NCI-H526 treated with DMSO at 0.1 percent for 48 hours (cell line): ENCODE results near the gene MAB21L4.

Source experiments
- DNase-seq: peaks from one replicate; lab custom pipeline; 2025; lab: John Stamatoyannopoulos, UW

Gene MAB21L4

DNA sequence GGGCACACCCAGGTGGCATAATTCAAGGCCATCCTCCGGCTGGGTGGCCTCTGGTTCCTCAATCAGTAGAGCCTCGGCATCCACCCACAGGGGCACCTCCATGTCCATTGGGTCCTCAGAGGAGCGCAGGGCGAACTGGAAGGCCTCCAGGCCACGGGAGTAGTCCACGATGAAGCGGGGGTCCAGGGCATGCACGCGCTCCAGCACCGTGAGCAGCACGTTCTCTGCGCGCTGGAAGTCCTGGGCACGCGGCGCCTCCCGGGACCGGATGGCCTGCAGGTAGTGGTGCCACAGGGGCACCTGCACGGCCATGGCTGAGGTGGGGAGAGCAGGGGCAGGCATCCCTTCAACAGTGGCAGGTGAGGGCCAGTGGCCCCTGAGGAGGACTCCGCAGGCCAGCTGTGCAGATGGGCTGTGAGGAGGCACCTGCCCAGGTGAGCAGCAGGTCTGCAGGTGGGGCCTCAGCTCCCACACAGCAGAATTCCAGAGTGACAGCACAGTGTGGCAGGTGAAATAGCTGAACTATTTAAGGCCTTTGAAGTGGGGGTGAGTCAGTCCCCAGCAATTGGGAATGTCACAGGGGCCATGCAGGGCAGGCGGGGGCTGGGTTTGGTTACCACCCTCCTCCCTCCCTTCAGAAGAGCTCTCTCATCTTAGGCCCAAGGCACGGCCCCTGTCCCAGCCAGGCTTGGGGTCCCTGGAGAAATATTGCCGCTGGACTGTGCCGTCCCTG lies at the start of gene MAB21L4:
MAB21L4 (minus strand) TSS at position 501 of the 733 bp plus-strand sequence; CDS start at position 342, 159 bp downstream.
- no peak for DNase-seq

DNA sequence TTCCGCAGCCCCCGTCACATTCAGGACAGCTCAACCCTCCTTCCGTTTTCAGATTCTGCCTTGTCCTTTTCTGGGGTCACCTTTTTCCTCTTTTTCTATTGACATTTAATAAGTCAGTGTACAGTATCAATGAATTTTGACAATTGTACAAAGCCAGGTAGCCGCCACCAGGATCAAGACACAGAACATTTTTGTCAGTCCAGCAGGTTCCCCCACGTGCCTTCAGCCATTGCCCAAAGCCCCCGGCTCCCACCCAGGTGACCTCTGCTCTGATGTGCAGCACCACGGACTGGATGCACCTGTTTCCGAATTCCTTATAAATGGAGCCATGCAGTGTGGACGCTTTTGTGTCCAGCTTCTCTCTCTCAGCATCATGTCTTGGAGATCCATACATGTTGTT lies 40.1 kb upstream of the MAB21L4 start:
- no peak for DNase-seq

DNA sequence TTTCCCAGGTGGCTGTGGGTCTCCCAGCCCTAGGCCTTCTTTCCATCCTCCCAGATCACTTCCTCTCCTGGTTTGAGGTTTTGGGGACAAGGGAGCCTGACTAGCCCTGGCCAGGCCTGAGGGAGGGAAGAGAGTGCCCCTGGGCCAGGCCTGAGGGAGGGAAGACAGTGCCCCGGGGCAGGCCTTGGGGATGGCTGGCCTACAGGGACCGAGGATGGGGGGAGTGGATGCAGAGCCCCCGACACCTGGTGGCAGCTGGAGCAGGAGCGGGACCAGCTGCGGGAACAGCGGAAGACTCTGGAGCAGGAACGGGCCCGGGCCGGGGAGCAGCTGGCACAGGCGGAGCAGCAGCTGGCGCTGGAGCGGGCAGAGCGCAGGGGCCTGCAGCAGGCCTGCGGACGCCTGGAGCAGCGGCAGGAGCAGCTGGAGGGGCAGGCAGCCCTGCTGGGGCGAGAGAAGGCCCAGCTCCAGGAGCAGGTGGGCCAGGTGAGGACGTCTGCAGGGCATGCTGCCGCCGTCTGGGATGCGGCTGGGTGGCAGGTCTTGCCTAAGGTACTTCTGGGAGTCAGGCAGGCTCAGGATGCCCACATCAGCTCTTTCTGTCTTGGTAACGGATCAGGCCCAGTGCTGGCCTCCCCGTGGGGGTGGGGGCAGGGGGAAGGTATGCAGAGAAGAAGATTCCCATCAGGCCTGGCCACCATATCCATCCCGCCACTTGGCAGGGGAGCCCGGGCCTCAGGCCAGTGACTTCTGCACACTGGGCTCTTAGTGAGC lies 39.3 kb upstream of the MAB21L4 start:
- DNase-seq = no peak

DNA sequence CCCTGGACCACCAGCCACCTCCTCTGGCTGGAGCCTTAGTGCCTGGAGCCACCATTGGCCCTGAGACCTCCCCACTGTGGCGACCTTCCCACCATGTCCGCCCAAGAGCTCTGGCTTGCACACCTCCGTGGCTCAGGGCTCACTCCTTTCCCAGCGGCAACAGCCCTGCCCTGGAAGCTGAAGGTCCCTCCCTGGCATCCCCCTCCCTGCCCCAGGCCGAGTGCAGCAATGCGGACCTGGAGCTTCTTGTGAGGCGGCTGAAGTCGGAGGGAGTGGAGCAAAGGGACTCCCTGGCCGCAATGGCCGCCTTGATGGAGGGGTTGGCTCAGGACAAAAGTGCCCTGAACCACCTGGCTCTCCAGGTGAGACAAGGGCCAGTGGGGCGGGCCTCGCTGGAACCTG lies 38.7 kb upstream of the MAB21L4 start:
- DNase-seq = no peak

DNA sequence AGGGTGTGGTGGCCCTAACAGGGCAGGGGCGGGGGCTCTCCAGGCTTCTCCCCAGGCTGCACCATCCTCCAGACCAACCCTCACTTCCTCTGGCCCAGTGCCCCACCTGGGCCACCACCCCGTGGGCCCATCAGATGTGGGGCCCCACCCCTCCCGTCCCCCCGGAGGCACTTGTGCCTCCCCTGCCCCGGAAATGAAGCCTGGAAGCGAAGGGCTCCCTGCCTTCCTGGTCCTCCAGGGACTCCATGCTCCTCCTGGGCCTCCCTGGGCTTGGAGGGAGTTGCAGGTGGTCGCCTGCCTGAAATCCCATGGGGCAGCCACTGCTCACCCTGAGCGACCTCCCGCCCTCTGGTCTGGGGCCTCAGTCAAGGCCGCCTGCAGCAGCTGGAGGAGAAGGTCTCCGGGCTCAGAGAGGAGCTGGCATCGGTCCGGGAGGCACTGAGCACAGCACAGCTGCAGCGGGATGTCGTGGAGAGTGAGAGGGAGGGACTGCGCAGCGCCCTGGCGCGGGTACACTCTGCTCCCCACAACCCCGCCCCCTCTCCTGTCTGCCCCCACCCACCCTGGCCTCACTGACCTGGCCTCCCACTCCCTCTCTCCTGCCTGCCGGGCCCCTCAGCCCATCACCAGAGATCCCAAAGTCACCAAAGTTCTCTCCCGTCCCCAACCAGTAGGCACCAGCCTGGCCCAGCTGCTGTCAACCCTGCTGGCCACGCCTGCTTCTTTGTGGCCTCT lies 38.2 kb upstream of the MAB21L4 start:
- DNase-seq = no peak

DNA sequence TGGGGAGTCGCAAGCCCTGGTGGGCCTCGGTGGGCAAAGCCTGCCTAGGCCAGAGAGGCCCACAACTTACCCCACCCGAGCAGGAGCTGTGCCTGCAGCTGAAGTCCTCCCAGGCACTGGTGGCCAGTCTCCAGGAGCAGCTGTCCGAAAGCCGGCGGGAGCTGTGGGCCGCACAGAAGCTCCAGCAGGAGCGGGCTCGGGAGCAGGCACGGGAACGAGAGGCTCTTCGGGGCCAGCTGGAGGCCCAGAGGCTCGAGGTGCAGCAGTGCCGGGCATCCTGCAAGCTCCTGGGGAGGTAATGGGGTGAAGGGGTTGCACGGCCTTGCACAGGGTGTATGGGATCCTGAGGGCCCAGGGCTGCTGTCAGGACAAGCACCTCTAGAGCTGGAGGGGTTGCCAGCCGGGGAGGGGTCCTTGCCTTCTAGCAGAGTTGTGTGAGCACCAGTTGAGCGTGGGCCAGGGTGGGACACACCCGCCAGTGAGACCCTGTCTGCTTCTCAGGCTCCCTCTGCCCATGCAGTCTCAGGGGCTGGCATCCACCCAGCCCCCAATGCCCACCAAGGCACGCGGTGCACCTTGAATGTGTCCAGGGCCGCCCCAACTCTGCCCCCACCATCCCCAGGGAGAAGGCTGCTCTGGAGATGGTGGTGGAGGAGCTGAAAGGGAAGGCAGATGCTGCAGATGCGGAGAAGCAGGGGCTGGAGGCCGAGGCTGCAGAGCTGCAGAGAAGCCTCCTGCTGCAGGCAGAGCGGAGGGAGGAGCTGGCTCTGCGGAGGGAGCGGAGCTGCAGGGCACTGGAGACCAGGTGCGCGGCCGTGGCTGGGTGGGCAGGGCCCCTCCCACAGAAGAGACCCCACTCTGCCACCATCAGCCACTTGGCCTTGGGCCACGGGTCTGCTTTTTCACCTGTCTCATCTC lies 37.4 kb upstream of the MAB21L4 start:
- no peak for DNase-seq

DNA sequence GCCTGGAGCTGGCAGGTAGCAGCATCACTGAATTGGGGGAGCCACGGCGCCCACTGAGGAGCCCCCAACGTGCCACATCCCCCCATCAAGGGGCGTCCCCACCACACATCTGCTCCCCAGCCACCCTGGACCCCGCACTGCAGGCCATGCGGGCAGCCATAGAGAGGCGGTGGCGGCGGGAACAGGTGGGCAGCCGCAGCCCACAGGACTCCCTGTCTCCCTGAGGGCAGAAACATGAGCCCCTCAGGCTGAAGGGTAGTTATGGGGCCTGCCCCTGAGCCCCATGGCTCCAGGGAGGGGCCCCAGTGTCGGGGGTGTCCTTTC lies 36.7 kb upstream of the MAB21L4 start:
- no peak for DNase-seq

DNA sequence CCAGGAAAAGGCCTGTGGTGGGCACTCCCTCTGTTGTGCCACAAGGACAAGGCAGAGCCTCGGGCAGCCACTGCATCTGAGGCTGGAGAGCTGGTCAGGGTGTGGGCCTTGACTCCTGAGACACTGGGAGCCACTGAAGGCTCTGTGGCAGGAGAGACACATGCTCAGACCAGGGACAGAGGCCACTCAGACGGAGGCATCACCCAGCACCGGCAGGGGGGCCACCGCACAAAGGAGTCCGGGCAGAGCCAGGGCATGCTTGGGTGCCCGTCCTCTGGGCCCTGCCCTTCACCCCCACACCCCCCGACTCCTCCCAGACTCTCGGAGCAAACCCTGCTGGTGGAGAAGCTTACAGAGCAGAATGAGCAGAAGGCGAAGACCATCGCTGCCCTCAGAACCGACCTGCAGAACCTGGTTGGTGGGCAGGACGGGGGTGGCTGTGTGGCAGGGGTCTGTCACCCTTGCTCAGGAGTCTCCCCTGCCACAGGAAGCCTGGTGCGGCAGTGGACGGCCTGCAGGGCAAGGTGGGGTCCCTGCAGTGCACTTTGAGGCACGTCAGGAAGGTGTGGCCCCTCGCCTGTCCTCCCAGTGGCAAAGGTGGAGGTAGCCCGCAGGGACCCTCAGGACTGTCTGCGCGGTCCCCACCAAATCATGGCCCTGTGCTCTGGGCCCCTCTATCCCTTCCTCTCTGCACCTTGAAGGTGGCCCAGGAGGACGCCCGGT lies 36.2 kb upstream of the MAB21L4 start:
- DNase-seq = no peak

DNA sequence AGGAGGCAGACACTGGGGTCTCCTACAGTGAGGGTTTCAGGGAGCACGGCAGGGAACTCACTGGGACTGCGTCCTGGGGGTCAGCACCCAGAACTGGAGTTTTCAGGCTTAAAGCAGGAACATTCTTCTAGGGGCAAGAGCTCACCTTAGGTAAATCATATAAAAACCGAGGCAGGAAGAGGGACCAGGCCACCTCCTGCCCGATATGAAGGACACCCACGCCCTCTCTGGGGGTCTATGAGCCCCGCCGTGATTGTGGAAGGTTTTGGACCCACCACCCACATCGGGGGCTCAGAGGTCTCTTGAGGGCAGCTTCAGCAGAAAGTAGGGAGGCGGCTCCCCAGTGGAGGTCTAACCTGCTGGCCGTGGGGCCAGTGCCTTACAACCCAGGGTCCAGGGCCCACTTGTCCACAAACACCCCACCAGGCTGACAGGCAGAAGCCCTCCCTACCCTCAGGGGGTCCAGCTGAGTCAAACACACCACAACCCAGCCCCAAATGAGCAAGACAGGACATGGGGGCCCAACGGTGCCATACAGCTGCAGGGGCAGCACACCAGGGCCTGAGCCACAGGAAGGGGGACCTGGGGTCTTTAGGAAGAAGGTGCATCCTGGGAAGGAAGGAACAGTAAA lies 35.5 kb upstream of the MAB21L4 start:
- no peak for DNase-seq

DNA sequence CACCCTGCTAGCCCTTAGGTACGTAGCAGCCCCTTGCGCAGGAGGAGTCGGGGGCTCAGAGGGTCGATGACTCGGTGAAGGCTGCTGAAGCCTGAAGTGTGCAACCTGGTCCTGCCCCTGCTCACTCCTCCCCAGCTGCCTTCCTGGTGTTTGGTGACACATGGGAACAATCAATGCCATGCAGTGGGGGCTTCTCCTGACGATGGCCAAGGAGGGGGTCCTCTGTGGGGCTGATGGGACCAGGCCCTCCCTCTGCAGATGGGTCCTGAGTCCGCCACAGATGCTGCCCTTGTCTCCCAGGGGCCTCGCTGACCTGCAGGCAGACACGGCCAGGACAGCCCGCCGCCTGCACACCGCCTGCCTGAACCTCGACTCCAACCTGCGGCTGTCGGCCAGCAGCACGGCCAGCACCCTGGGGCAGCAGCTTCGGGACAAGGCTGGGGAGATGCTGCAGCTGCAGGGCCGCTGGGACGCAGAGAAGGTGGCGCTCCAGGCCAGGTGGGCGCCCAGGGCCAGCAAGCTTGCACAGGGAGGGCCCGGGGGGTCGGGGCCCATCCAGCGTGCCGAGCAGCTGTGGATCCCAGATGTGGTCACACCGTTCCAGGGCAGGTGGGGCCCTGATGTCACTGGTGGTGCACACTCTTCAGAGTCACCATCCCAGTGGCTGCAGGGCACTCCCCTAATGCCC lies 34.8 kb upstream of the MAB21L4 start:
- no peak for DNase-seq

- DNase-seq = no peak
Measured at GRCh38 chr2:240930096-240930630, 34.2 kb upstream of the MAB21L4 start.

GRCh38 chr2:240929364-240930095 lies 33.6 kb upstream of the MAB21L4 start:
- DNase-seq = no peak

DNA sequence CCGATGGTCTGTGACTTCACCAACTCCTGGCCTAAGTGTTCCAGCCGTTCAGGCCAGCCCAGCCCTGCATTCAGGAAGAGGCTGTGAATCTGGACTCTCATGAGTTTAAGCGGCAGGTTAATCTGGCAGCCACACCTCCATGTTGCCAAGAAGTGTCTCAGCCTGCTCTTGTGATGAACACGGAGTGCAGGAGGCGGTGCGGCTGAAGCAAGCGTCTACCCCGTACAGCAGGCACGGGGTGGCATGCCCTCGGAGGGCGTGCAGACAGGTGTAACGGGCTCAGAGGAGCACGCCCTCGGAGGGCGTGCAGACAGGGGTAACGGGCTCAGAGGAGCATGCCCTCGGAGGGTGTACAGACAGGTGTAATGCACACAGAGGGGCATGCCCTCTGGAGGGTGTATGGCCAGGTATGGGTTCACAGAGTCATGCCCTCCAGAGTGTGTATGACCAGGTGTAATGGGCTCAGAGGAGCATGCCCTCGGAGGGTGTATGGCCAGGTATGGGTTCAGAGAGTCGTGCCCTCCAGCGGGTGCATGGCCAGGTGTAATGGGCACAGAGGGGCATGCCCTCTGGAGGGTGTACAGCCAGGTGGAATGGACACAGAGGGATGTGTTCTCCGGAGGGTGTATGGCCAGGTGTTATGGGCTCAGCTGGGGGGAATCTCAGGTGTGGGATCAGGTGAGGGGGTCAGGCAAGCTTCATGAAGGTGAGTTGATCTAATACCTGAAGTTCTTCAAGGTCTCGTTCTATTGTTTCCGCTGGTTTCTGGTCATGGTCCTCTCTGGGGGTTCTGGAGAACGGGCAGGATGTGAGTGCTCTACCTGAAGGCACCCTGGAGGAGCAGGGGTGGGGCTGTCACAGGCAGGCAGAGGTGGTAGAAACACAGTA lies 32.8 kb upstream of the MAB21L4 start:
- no peak for DNase-seq

- no peak for DNase-seq
Measured at GRCh38 chr2:240927390-240927781, 31.4 kb upstream of the MAB21L4 start.

DNA sequence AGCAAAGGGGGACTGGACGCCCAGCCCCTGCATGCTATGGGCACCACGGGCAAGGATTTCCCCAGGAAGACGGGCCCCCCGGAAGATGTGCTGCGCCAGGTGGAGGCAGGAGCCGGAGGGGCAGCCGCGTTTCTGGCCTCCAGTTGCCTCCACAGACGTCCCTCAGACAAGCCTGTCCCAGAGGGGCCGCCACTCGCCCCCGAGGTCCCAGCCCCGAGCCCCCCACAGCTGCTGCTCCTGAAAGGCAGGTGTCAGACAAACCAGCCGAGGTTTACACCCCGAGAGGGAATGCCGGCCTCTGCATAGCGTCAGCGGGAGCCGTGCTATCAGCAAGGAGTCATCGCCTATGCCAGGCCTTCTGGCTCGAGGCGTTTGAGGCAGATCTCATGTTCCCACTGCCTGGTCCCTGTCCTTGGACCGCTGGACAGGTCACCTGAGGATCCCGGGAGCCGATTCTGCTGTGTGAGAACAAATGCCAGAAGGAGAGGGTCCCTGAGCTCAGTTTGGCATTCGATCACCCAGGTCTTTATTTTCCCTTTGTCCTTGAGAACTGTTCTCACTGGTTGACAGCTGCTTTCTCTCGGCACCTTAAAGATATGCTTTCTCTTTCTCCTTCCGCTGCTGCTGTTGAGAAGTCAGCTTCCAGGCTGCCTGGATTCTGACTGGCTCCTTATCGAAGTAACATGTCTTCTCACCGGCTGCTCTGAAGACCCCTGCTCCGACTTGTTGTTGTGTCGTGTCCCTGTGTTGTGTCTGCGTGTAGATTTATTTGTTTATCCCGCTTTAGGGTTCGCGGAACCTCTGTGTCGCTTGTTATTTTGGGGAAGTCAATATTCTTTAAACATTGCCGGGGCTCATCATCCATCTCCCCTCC lies 30.8 kb upstream of the MAB21L4 start:
- DNase-seq = no peak

GRCh38 chr2:240925568-240926515 lies 29.9 kb upstream of the MAB21L4 start:
- DNase-seq = peak; percentile 21
